COR-L47 (cell line): Measurements from ENCODE around the gene PFKFB2.
A peak's percentile ranks its signal among the peaks of the same experiment; 100 is the strongest.
"Not testable (repeated sequence)": the region's sequence is repeated elsewhere in the genome, so short reads cannot be mapped to it uniquely, and the experiment has no call there.

Experiments used
- DNase-seq: peaks from one replicate; lab custom pipeline; 2025; lab: John Stamatoyannopoulos, UW

PFKFB2 gene

DNA sequence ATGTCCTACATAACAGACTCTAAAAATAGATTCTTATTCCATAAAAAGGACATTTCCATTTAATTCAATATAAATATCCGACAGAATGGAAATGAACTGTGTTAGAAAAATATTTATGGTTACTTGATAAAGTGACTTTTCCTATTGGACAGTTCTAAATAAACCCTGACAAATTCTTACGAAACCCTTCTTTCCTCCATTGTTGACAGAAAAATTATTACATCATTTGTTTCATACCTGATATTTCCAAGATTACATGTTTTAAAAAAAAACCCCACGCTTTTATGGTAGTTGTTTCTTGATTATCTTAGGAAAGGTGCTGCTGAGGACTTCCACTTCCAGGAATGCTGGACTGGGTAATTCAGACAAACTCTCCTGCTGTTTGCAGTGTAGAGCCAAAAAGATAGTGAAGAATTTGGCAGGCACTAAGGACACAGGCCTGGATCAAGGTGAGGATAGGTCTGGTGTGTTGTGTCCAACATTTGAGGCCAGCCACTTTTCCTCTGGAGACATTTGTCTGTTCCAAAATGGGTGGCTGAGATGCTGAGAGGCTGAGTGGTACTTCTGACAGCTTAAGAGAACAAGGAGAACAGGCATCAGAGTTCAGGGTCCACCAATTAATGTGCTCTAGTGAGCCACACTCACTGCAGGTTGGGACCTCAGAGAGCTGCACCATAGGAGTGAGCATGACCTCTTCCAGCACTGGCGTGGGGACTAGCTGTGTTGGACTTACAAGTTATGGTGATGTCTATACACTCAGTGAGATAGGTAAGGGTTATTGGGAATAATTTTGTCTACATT is 13.5 kb upstream of the PFKFB2 start:
- no peak for DNase-seq

DNA sequence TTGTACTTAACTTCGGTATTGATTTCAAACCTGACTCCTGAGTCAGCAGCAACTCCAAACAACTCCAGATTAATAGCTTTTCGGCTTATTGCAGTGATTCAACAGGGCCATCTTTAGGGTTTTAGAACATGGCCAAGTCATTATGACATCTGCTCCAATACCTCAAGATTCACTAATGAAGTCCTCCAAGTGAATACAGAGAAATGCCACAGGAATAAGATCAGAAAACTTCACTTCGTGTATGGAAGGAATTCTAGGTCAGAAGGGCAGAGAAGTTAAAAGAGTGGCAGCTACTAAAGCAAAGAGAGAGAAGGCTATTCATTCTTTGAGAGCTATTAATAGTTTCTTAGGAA is 12.9 kb upstream of the PFKFB2 start:
- no peak for DNase-seq

DNA sequence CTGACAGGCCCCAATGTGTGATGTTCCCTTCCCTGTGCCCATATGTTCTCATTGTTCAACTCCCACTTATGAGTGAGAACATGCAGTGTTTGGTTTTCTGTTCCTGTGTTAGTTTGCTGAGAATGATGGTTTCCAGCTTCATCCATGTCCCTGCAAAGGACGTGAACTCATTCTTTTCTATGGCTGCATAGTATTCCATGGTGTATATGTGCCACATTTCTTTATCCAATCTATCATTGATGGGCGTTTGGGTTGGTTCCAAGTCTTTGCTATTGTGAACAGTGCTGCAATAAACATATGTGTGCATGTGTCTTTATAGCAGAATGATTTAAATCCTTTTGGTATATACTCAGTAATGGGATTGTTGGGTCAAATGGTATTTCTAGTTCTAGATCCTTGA is 11.7 kb upstream of the PFKFB2 start:
- DNase-seq = not testable (repeated sequence)

DNA sequence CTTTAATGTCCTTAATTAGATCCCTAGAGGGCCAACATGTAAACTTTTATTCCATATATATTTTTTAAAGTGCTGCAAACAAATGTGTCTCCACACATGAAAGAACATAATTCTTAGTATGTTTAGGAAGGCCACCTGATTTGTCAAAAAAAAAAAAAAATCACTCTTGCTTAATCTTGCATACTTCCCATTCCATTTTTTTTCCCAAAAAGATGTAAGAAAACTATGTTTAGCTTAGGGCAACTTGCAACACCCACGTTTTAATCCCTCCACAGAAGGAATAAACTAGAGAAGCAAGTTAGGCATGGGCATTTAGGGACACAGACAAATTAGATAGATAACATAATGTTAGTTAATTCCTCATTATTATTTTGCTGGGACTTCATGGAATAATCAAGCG is 7.6 kb upstream of the PFKFB2 start:
- DNase-seq = no peak

DNA sequence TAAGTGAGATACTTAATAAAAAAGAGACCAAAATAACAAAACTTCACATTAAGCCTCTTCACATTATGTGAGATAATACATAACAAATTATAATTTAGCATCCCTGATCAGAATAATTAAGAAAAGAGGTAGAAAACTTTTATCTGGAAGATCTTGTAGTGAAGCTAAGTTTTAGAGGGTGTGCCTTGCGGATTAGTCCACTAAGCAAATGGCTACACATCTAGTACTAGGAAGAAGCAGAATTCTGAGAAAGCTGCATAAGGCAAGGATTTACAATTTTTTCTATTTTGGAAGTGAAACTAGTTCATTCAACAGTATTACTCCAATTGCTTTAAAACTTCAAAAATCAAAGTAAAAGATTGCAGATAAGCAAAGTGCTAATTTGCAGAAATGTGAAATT is 5.6 kb upstream of the PFKFB2 start:
- DNase-seq = no peak

DNA sequence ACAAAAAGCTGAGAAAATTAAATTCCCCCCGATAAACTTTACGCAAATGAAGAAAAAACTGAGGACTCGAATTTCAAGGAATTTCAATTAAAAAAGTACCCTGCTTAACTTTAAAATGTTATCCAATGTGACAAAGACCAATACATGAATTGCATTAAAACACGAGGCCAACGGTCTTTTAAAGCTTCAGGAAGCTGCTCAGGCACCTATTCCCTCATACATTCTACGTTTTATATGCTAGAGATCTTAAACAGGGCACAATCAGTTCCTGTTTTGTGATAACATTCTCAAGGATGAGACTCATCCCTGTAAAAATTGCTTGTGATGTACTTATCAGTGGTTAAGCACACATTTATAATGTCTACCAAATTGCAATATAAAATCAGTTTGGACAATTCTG is 5.0 kb upstream of the PFKFB2 start:
- no peak for DNase-seq

DNA sequence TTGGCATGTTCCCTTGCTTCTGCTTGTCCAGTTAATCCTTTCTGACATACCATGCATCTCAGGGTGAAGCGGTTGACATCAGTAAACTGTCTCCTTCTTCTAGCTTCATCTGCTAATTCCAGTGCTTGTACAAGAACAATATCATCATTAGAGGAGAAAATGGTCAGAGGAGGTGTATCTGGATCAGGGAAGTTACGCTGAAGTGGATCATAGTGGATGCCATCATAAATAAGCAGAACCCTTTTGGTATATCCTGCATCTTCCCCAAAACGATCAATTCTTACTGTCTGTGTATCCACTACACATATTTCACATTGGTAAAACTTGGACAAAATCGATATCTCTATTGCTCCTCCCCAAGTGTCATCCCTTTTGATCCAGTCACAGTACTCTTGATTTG is 4.0 kb upstream of the PFKFB2 start:
- no peak for DNase-seq

DNA sequence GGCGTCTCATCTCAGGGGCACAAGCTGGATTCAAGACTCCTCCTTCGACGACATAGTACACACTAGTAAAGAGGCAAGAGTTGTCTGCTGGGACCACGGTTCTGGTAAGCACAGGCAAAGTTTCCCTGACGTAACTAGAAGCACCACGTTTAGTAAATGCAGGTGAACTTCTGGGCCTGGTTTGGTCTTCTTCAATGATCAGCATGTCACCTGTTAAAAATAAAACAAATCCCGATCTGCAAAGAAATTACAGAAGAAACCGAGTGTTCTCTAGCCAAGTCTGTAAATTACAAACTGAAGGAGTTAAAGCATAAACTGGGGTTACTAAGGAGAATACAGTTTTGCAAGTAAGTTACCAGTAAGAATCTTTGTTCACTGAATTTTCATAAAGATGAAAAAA is 3.6 kb upstream of the PFKFB2 start:
- DNase-seq = no peak

DNA sequence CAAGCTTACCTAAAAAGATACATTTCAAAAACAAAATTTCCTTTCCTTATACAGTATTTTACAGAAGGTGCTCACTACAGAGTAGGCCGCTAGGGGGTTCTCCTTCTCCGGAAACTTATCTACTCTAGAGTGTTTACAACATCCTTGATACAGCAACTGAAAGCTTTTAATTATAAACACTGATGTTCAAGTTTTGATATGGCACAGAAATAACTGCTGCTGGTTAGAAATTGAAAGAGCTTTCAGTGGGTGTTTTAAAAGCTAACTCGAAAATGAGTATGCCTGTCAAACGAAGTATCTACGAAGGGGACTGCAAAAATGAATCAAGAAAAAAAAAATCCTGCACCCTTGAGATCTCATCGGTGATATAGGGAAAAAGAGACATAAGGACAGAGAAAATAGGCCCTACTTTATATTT is 3.1 kb upstream of the PFKFB2 start:
- peak; percentile 8 for DNase-seq

DNA sequence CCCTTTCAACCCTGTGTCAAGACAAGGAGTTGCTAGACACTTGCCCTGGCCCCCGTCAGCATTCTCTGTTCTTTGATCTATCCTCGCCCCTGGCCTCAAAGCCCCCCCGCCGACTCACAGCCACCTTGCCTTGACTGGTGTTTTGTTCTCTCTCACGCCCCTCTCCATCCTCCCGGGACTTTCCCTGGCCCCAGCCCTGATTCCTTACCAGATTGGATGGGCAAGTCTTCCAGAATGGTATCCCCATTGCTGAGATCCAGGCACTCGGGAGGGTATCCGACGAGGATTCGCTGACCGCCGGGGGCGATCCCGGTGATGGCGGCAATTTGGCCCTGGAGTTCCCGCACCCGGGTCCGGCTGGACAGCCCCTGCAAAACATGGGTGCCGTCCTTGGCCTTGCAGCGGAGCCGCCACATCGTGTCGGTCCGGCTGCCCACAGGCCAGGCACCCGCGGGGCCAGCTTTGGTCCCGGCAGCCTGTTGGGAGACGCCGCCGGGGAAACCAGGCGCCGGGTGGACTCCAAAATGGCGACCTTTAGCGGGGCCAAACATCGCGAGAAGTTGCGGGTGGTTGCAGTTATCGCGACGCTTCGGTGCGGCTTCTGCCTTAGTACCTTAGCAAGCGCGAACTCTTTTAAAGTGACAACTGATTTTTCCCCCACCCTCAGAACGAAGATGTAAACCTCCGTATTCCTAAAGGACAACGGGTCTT is 2.4 kb upstream of the PFKFB2 start:
- peak; percentile 89 for DNase-seq

DNA sequence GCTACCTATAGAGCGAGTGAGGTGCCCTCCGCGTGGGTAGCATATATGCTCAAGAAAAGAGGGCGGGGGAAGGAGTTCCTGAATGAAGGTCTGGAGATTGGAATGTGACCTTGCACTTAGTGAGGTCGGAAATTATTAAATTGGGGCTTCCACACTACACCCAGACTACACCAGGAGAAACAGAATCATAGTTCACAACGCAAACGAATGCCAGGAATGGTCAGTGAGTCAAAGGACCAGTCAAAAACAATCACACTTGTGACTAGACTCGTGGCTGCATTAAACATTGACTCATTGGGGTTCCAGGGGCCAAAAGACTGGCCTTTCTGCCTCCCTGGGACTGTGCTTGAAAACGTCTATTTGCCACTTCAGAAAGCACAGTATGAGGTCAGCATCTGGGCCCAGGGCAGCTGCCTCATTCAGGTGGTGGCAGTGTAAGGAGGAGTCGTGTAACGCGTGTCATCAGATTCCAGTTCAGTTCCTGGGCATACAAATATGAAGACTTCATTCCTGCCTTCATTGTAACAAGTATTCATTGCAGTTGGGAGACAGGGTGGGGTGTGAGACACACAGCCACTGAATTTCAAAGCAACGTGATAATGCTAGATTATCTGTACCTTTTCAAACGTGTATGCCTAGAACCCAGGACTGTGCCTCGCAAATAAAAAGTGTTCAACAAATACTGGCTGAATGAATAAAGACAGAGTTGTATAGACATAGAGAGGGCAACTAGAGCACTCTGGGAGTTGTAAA is 1.7 kb upstream of the PFKFB2 start, which contains the start of gene YOD1:
Gene YOD1 (minus strand): TSS at position 18 of the 753 bp plus-strand sequence. CDS start 178 bp downstream, outside the sequence.
- no peak for DNase-seq

DNA sequence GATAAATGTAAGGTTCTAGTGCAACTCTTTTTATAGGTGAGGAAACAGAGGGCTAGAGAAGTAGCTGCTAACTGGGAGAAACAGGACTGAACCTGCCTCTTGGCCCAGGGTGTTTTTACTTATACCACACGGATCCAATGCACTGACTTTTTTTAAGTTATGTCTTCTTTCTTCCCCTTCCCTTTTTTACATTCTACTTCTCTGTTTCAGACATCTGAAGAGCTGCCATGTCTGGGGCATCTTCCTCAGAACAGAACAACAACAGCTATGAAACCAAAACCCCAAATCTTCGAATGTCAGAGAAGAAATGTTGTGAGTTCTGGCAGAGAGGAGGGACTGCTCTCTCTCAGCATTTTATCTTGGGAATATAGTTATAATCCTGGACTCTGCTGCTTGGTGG is 1.4 kb downstream of the PFKFB2 start:
- DNase-seq = no peak

DNA sequence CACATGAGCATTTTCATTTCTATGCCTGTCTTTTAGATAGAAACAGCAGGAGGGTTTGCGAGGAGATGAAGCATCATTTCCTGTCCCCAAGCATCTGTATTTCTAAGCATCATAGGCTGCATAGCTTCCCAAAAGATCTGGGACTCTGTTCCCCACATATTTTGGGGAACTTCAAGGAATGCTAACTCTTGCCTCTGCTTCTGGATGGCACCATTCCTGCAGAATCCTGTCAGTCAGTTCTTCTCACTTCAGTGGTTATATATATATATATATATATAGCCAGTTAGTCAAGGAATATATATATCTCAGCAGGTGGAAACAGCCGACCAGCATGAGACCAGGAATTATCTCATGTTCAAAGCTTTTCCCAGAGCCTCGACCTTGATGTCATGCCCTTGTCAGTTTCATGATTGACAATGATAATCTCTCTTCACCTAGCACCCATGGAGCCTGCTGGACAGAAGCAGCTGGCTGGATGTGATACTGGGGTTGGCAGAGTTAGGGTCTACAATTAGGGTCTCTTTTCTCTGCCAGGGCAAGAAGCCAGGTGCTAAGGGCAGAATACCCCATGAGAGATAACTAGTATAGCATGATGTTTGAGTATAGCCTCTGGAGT is 2.4 kb downstream of the PFKFB2 start:
- no peak for DNase-seq

DNA sequence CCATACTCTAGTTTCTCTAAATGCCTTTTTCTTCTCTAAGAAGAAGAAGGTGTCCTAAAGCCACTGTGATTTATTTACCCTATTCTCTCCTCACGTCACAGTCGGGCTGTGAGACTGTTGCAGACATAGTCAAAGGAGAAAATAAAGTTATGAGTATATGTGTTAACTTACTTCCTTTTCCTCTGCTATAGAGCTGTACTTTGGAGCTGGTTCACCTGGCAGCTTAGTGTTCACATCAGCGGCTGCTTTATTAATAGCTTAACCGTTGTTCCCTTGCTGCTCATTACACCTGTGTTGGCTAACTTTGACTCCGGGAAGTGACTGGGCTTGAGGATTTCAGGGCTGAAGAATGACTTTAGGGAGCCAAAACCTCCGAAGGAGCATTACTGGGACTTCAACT is 3.6 kb downstream of the PFKFB2 start:
- no peak for DNase-seq

DNA sequence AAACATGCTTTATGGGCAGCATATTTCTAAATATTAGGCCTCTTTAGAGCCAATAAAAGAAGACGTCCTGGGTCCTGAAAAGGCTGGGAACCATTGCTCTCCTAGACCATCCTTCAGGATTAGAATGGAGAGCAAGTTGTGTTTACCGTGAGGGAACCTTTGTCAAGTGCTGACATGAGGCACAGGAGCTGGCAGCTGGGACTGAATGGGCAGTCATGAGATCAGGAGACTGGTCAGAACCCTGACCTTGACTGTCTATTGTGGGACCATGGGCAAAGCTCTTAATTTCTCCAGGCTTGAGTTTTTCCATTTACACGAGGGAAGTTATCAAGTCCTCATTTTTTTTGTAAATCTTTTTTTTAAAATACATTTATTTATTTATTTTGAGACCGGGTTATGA is 5.2 kb downstream of the PFKFB2 start:
- DNase-seq = no peak

DNA sequence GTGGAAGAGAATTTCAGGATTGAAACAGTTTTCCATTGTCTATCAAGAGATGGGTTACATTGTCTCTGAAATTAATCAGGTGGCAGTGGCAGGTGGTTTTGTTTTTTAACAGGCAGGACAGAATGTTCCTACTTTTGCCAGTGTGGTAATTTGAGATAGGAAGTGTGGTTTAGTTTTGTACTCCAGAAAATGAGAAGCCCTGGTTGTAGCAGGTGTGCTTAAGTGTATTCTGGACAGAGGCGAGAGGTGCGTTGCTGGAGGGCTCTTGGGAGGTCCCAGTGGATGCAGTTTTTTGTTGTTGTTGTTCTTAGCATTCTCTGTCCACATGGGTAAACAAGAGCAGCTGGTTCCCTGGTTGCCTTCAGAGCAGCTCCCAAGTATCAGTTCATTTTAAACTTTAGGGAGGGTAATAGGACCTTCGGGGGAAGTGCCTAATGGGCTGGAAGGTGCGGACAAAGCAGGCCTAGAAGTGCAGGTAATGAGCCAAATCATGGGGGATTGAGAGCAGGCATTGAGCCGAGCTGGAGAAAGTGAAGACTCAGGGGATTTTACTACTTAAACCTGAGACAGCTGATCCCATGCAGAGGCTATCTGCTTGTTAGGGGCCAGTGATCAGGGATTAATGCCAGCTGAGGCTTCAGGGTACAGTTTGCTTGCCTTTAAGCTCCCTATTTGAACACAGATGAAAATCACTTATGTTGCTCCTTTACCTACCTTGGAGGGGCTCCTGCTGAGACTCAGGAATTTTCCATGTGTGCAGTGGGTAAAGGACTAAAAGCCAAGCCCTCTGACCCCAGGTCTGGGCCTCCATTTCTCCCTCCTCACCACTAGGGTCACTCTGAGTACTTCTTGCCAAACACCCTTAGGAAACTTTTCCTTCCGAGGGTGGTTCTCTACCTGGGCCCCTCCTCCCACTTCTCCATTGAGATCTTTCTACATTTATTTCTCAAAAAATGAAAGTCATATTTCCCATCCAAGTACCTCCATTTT is 6.1 kb downstream of the PFKFB2 start:
- DNase-seq = no peak

DNA sequence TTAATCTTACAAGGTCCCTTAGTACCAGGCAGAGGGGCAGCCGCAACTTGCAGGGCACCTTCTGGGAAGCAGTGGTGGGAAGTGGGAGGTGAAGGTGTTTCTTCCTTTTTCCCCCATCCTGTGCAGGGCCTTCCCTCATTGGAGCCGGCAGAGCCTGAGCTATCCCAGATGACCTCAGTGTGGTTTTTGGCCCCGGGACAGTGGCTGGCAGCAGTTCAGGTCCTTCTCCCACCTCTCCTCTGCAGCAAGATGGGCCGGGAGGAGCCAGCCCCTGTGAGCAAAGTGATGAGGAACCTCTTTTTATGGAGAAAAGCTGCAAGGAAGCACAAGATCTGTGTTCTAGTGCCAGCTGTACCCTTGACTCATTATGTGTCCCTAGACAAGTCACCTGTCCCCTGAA is 6.8 kb downstream of the PFKFB2 start:
- DNase-seq = no peak

DNA sequence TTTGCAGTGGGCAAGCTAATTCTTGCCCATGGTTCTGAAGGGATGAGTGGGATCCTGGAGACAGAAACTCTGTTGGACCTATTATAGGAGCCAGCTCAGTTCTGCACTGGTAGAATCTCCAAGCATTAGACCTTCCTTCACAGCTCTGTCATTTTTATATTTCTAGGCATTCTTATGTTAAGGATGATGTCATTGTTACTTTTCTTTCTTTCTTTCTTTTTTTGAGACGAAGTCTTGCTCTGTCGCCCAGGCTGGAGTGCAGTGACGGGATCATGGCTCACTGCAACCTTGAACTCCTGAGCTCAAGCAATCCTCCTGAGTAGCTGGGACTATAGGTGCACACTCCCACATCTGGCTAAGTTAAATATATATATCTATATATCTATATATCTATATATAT is 7.5 kb downstream of the PFKFB2 start:
- DNase-seq = no peak

DNA sequence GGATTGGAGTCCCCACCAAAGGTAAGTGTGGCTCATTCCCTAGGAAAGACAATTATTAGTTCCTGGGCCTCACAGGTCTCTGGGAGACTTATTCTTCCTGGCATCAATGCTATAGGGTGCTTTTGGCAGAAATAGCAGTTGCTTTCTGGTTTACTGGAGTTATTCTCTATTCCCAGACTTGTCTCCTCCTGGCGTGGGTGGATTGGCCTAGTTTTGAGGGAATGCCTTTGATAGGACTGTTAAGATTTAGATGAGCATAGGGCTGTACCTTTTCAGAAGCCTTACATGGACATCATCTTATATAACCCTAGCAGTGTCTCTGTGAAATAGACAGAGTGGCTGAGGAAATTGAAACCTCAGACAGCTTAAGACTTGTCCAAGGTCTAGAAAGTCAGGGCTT is 9.0 kb downstream of the PFKFB2 start:
- no peak for DNase-seq

DNA sequence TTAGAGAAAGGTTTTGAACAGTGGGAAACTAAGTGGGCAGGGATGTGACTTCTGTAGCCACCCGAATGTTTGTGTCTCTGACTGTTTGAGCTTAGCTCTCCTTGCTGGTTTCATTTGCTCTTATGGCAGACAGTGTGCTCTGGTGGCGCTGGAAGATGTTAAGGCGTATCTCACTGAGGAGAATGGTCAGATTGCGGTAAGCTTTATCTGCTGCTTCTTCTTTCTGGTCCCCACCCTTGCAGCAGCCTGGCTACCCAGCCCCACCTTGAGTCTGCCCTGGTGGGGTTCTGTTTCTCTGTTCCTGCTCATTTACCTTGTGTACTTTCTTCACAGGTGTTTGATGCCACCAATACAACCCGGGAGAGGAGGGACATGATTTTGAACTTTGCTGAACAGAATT is 9.9 kb downstream of the PFKFB2 start:
- no peak for DNase-seq

DNA sequence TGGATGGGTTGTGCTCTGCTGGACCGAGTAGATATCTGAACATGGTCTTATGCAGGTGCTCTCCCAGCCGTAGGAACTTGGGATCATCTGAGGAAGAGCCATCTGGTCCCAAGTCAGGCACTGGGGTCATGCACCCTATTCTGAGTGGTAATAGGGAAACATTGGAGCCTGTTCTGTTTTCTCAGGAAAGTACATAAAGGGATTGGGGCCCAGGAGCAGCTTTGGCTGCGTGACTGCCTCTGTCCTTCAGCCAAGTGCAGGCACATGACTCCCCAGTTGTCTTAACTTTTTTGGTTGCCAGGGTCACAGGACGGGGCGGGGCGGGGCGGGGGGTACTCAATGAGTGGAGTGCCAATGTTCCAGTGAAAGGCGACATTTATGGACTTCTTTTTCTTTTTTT is 11.5 kb downstream of the PFKFB2 start:
- no peak for DNase-seq
